GM19351 (cell line): ENCODE measurements around the gene LMX1B.

Experiments
- ATAC-seq: cut with Tn5 transposase; IDR thresholded peaks from one replicate; pipeline ENCODE4 v1.9.1; 2021; ENCODE audit warnings: mild to moderate bottlenecking, moderate library complexity; ENCODE audit not compliant: unreplicated experiment

LMX1B gene

DNA sequence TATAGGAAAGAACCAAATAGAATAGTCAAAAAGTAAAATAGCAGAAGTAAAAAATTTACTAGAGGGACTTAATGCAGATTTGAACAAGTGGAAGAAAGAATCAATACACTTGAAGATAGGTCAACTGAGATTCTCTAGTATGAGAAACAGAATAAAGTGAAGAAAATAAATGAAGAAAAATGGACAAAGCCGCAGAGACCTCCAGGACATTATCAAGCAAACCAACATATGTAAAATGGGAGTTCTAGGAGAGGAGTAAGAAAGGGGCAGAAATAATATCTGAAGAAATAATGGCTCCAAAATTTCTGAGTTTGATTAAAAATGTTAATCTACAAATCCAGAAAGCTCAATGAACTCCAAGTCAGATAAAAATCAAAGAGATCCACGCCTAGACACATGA, 121.1 kb downstream of the LMX1B start:
- ATAC-seq = no peak

DNA sequence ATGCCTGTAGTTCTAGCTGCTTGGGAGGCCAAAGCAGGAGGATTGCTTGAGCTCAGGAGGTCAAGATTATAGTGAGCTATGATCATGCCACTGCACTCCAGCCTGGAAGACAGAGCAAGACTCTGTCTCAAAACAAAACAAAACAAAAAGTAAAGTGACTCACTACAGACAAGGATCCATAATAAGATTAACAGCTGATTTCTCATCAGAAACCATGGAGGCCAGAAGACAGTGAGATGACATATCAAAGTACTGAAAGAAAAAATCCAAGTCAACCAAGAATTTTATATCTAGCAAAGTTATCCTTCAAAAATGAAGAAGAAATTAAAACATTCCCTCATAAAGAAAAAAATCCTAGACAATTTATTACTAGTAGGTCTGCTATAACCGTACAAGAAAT, 121.8 kb downstream of the LMX1B start:
- ATAC-seq = no peak

- no peak for ATAC-seq
Observed at GRCh38 chr9:126738553-126738952, 124.8 kb downstream of the LMX1B start.

DNA sequence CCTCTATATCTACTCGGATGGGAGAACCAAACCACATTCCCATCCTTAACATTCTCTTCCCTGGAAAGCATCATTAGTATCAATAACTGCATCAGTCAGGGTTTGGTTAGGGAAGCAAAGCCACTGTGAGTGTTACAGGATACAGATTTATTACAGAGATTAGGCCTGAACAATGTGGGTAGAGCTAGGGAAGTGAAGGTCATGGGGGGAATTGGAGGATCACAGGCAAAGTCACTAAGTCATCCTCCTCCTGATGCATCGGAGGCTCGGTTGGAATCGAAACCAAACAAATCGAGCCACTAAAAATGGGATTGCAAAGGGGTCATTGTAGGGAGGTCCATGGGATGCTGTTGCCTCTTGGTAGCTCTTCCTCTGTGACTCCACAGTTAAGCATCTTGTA, 129.3 kb downstream of the LMX1B start:
- no peak for ATAC-seq

DNA sequence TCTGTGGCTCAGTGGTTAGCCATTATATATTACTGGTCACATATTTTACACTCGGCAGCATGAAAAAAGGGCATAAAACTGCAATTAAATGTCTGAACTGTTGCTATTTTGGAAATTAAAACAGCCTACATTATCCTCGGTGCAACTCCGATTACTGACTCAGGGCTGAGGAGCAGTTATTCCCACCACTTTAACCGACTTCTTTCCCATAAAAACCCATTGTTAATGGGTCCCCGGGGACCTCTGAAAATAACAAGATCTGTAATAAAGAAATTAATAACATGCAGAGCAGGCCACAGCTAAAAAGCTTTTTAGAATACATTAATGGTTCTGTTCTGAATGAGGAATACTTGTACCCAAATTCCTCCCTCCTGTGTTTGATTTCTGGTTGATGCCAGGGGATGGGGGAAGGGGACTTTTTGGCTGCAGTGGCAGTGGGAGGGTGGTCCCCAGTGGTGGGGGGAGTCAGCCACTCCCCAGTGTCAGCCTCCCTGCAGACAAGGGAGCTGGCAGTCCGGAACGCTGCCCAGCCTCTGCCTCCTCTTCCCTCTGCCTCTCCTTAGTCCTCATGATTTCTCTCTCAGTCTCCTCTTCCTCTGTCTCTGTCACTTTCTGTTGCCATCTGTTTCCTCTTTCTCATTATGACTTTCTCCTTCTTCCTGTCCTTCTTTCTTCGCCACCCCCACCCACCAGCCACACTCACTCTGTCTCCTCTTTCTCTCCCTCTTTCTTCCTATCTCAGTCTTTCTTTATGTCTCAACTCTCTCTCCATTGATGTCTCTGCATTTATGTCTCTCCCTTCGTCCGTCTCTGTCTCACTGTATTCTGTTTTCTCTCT, 132.1 kb downstream of the LMX1B start:
- ATAC-seq = no peak
